ENCODE results near the gene PRKG1.

- TF ChIP-seq CTCF (conservative IDR thresholded peaks at IDR 0.05; ENCODE audit: low read depth in 2 of 2) (no peak), EZH2 (IDR thresholded peaks at IDR 0.05; ENCODE audit: low read depth, unreplicated experiment) (no peak), STAT1 (IDR thresholded peaks at IDR 0.05; ENCODE audit: unreplicated experiment) (no peak), ZNF114 (CRISPR knock-in tag; IDR thresholded peaks at IDR 0.05) (no peak), POLR2AphosphoS5 (IDR thresholded peaks at IDR 0.05; ENCODE audit: low read depth) (no peak), EZH2phosphoT487 (IDR thresholded peaks at IDR 0.05; ENCODE audit: unreplicated experiment) (no peak)
- TF ChIP-seq, protein P1, sequence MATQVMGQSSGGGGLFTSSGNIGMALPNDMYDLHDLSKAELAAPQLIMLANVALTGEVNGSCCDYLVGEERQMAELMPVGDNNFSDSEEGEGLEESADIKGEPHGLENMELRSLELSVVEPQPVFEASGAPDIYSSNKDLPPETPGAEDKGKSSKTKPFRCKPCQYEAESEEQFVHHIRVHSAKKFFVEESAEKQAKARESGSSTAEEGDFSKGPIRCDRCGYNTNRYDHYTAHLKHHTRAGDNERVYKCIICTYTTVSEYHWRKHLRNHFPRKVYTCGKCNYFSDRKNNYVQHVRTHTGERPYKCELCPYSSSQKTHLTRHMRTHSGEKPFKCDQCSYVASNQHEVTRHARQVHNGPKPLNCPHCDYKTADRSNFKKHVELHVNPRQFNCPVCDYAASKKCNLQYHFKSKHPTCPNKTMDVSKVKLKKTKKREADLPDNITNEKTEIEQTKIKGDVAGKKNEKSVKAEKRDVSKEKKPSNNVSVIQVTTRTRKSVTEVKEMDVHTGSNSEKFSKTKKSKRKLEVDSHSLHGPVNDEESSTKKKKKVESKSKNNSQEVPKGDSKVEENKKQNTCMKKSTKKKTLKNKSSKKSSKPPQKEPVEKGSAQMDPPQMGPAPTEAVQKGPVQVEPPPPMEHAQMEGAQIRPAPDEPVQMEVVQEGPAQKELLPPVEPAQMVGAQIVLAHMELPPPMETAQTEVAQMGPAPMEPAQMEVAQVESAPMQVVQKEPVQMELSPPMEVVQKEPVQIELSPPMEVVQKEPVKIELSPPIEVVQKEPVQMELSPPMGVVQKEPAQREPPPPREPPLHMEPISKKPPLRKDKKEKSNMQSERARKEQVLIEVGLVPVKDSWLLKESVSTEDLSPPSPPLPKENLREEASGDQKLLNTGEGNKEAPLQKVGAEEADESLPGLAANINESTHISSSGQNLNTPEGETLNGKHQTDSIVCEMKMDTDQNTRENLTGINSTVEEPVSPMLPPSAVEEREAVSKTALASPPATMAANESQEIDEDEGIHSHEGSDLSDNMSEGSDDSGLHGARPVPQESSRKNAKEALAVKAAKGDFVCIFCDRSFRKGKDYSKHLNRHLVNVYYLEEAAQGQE (IDR thresholded peaks at IDR 0.05; ENCODE audit: unreplicated experiment): no peak
Observed at GRCh38 chr10:51672039-51672535, 597.8 kb downstream of the PRKG1 start.

Data from GM23338 (cell line).